ENCODE data around the gene ZBTB40.

Gene ZBTB40

GRCh38 chr1:22530715-22531114 is 79.1 kb downstream of the ZBTB40 start:
- in situ Hi-C loops (cut with HindIII; ENCODE audit: low sequenced_read_pairs), result no loop called here
- no peak for TF ChIP-seq CTCF (IDR thresholded peaks at IDR 0.05; ENCODE audit: low read depth, low read length, missing control alignments)
- no peak overlapping the region for H3K4me3 ChIP-seq (ENCODE audit: low read depth, low read length)
- DNase-seq (ENCODE audit: low read depth), result no peak

GRCh38 chr1:22531251-22531650 is 79.6 kb downstream of the ZBTB40 start:
- in situ Hi-C loops (cut with HindIII; ENCODE audit: low sequenced_read_pairs), result no loop called here
- no peak for DNase-seq (ENCODE audit: low read depth)
- H3K4me3 ChIP-seq (ENCODE audit: low read depth, low read length), result no peak overlapping the region
- no peak for TF ChIP-seq CTCF (IDR thresholded peaks at IDR 0.05; ENCODE audit: low read depth, low read length, missing control alignments)

- in situ Hi-C loops (cut with HindIII; ENCODE audit: low sequenced_read_pairs), result no loop called here
- no peak for DNase-seq (ENCODE audit: low read depth)
- no peak for TF ChIP-seq CTCF (IDR thresholded peaks at IDR 0.05; ENCODE audit: low read depth, low read length, missing control alignments)
- no peak overlapping the region for H3K4me3 ChIP-seq (ENCODE audit: low read depth, low read length)
Observed at GRCh38 chr1:22533244-22533895, 81.7 kb downstream of the ZBTB40 start.

DNA sequence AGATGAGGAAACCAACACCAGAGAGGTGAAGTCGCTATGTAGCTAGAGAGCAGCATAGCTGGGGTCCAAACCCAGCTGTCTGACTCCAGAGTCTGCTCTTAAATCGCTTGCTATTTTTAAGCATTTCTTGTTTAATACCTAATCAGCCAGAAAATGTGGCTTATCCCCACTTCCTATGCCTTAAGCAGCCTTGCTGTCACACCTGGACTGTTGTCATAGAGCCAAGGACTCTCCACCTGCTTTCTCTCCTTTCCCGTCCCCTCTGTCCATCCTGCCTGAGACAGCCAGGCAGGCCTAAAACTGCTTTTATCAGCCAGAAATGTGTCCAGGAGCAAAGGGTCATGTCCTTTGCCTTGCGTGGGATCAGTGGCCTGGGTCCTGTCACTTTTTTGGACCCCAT is 83.3 kb downstream of the ZBTB40 start:
- in situ Hi-C loops (cut with HindIII; ENCODE audit: low sequenced_read_pairs), result no loop called here
- no peak for TF ChIP-seq CTCF (IDR thresholded peaks at IDR 0.05; ENCODE audit: low read depth, low read length, missing control alignments)
- no peak for DNase-seq (ENCODE audit: low read depth)
- no peak overlapping the region for H3K4me3 ChIP-seq (ENCODE audit: low read depth, low read length)

GRCh38 chr1:22535399-22535798 is 83.7 kb downstream of the ZBTB40 start:
- no peak for DNase-seq (ENCODE audit: low read depth)
- no peak overlapping the region for H3K4me3 ChIP-seq (ENCODE audit: low read depth, low read length)
- in situ Hi-C loops (cut with HindIII; ENCODE audit: low sequenced_read_pairs), result no loop called here
- TF ChIP-seq CTCF (IDR thresholded peaks at IDR 0.05; ENCODE audit: low read depth, low read length, missing control alignments), result no peak

DNA sequence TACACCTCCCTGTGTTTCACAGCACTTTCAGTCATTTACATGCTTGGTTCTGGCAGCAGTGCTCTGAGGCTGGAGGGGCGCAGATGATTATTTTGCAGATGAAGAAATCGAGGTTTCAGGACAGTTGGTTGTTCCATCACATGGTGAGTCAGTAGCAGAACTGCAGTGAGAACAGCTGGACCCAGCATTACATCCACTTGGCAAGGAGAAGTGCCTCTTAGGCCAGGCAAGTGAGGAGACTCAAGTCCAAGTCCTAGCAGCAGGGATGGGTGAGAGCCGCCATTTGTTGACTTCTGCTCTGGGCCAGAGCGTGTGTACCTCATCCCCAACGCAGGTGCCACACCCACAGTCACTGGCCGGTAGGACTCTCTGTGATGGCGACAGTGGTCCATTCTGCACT is 84.9 kb downstream of the ZBTB40 start:
- in situ Hi-C loops (cut with HindIII; ENCODE audit: low sequenced_read_pairs), result no loop called here
- no peak for DNase-seq (ENCODE audit: low read depth)
- H3K4me3 ChIP-seq (ENCODE audit: low read depth, low read length), result no peak overlapping the region
- no peak for TF ChIP-seq CTCF (IDR thresholded peaks at IDR 0.05; ENCODE audit: low read depth, low read length, missing control alignments)
